ENCODE results near the gene IRF4.

The IRF4 gene

GRCh38 chr6:443621-444159 is 52.1 kb downstream of the IRF4 start:
- no peak for DNase-seq (ENCODE audit: low read depth in 2 of 2)

GRCh38 chr6:444653-445275 is 53.2 kb downstream of the IRF4 start:
- no peak for DNase-seq (ENCODE audit: low read depth in 2 of 2)

GRCh38 chr6:445571-446417 is 54.2 kb downstream of the IRF4 start:
- no peak for DNase-seq (ENCODE audit: low read depth in 2 of 2)

DNA sequence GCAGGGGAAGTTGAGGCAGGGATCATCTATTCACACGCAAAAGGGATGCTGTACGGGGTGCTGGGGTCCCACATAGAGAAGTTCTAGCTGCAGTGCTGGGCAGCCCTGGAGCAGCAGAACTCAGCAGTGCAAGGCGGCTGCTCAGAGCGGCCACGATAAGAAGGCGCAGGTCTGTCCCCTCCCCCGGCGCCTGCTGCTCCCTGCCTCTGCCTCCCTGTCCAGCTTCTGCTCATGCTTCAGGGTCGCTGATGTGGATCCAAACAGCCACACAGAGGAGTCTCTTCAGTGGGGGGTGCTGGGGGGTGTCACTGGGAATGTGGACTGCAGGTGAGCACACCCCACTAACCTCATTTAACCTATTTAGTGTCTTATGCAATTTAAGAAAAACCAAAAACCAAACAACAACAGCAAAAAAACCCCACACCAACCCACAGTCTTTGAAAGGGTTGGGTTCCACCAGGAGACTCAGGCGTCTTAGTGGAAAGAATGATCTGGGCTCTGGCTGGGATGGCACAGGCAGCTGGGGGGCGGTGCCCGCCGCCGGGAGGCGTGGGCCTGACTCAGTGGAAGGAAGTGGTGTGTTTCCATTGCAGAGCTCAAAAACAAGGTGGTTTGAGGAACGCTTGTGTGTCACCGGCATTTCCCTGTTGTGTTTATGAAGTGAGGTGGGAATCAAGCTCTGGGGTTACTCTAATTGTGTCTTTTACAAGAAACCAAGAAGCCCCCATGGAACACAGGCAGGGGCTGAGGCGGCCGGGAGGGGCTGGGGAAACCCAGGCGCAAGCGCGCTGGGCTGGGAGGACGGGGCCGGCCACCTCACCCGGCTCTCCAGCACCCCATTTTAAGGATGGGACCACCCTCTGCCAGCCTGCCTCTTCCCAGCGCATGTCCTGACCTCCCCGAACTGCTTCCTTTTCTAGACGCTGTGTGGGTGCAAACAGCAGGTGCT is 55.1 kb downstream of the IRF4 start:
- DNase-seq (ENCODE audit: low read depth in 2 of 2): peak; percentile 73 to 80

DNA sequence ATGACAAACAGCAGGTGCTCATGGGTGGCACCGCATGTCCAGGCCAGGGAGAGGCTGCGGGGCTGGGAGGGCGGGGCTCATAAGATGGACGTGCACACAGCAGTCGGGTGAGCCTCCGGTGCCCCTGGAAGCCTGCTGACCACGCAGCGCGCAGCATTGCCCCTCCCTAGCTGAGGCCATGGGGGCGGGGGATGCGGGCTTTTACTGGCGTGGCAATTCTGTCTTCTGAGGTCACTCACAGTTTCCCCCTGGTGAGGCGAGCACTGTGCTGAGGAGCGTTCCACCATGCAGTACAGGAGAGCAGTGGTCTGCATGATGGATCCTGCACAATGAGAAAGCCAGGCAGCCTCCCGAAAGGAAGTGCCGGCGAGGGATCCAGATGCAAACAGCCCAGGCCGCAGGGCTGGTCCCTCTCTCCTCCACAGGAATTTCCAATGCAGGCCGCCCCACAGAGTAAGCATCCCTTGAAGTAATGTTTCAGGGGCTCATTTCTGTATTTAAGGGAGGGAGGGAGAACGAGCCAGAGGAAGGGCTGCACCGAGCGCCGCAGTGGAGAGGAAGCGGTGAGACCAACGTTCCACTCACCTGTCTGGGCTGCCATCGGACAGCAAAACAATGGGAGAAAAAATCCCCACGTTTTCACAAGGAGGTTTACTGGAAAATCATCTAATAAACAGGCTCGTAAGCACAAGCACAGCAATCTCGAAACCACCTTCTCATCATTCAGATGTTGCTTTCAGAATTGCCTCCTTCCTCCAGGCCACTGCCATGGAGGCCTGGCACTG is 56.0 kb downstream of the IRF4 start:
- no peak for DNase-seq (ENCODE audit: low read depth in 2 of 2)

DNA sequence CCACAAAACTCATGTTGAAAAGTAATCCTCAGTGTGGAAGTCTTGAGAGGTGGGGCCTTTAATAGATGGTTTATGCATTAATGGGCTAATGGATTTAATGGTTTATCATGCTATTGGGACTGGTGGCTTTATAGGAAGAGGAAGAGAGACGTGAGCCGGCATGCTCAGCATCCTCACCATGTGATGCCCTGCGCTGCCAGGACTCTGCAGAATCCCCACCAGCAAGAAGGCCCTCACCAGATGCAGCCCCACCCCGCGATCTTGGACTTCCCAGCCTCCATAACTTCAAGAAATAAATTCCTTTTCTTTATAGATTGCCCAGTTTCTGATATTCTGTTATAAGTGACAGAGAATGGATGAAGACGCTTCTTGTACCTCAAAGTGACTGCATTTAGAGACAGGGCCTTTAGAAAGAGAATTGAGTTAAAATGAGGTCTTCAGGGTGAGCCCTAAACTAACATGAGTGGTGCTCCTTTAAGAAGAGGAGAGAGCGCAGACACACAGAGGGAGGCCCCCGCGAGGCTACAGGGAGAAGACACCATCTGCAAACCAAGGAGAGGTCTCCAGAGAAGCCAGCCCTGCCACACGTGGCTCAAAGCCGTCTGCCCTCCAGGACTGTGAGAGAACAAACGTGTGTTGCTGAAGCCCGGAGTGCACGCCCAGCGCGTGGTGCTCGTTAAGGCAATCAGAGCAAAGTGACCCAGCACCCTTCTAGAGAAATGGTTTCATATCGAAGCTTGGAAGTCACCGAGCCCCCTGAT is 56.9 kb downstream of the IRF4 start:
- DNase-seq (ENCODE audit: low read depth in 2 of 2): no peak

GRCh38 chr6:449057-449430 is 57.5 kb downstream of the IRF4 start:
- DNase-seq (ENCODE audit: low read depth in 2 of 2): no peak

- no peak for DNase-seq (ENCODE audit: low read depth in 2 of 2)
Observed at GRCh38 chr6:449486-450419, 58.2 kb downstream of the IRF4 start.

- DNase-seq (ENCODE audit: low read depth in 2 of 2): no peak
Observed at GRCh38 chr6:451336-451735, 59.8 kb downstream of the IRF4 start.

GRCh38 chr6:451847-452246 is 60.3 kb downstream of the IRF4 start:
- DNase-seq (ENCODE audit: low read depth in 2 of 2): no peak

DNA sequence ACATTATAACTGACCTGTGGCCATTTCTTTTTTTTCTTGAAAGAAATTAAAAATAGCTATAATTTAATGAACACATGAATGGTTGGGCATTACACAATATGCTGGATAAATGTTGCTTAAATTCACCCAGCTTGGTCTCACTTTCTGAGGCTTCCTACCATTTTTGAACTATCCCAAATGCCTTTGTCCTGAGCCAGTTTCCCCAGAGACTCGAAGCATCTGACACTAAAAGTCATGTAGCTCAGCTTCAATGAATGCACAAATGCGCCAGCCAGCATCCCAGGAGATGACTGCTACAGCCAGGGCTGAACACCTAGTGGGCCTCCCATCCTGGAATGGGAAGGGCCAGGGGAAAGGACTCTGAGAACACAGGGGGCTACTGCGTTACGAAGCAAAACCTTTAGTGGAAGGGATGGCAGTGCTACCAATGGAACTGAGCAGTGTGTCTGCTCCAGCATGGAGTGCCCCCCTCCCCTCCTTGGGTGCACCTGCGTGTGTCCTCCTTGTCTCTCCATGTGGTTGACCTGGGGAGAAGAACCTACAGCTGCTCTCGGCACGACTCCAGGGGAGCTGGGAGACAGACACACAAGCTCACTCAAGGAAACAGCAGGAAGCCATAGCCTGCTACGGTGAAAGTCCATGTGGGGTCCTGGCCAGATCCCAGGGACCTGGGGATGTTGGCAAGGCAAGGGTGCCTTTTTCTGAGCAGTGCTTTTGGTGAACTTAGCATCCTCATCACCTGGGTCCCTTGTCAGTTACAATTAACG is 60.9 kb downstream of the IRF4 start:
- no peak for DNase-seq (ENCODE audit: low read depth in 2 of 2)

GRCh38 chr6:453152-453551 is 61.6 kb downstream of the IRF4 start:
- no peak for DNase-seq (ENCODE audit: low read depth in 2 of 2)

DNA sequence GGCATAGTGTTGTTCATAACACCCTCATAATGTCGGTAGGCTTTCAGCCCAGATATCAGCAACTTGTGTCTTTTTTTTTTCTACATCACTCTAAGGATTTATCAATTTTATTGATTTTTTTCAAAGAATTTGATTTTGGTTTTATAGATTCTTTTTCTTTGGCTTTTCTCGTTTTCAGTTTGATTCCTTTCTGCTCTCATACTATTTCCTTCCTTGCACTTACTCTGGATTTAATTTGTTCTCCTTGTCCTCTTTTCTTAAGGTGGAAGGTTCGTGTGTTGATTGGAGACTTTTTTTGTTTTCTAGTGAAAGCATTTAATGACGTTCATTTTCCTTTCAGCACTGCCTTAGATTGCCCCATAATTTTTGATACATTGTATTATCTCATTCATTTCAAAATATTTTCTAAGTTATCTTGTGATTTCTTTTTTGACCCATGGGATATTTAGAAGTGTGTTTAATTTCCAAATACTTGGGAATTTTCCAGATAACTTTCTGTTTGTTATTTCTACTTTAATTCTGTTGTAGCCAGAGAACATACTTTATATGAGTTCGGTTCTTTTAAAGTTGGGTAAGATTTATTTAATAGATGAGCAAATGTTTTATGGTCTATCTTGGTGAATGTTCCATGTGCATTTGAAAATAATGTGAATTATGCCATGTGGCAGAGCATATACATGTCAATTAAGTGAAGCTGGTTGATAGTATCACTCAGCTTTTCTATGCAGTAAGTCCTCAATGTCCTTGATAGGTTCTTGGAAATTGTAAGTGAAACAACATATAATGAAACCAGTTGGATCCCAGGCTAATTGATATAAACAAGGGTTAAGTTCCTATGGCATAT is 62.8 kb downstream of the IRF4 start:
- no peak for DNase-seq (ENCODE audit: low read depth in 2 of 2)

GRCh38 chr6:455006-455585 is 63.5 kb downstream of the IRF4 start:
- DNase-seq (ENCODE audit: low read depth in 2 of 2): no peak

DNA sequence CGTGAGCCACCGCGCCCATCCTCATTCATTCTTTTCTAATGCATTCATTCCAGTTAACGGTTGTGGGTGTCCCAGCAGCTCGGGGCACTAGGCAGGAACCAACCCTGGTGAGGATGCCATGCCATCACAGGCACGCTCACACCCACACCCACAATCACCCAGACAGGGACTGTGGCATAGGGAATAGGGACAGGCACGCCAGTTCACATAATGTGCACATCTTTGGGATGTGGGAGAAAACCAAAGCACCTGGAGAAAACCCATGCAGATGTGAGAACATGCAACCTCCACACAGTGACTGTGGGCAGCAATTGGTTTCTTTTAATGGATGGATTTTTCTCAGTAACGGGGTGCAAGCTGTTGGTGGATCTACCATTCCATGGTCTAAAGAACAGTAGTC is 64.3 kb downstream of the IRF4 start:
- DNase-seq (ENCODE audit: low read depth in 2 of 2): no peak

DNA sequence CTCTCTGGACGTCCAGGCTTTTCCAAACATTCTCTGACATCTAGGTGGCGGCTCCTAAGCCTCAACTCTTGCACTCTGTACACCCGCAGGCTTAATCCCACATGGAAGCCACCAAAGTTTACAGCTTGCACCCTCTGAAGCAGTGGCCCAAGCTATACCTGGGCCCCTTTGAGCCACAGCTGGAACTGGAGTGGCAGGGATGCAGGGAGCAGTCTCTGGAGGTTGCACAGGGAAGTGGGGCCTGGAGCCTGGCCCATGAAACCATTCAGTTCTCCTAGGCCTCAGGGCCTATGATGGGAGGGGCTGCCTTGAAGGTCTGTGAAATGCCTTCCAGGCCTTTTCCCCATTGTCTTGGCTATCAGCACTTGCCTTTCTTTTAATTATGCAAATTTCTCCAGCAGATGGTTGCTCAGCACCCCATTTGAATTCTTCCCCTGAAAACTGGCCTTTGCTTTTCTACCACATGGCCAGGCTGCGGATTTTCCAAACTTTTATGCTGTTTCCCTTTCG is 64.9 kb downstream of the IRF4 start:
- no peak for DNase-seq (ENCODE audit: low read depth in 2 of 2)

DNA sequence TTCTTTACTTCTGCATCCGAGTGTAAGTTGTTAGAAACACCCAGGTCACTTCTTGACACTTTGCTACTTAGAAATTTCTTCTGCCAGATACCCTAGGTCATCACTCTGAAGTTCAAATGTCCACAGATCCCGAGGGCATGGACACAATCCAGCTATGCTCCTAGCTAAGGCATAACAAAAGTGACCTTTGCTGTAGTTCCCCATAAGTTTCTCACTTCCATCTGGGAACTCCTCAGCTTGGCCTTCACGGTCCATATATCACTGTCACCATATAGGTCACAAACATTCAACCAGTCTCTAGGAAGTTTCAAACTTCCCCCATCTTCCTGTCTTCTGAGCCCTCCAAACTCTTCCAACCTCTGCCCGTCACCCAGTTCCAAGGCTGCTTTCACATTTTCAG is 65.3 kb downstream of the IRF4 start:
- no peak for DNase-seq (ENCODE audit: low read depth in 2 of 2)

Measured in stimulated activated CD8-positive, alpha-beta memory T cell treated with anti-CD3 and anti-CD28 coated beads, Interleukin-7, amount 100 ng/mL, for 1 hour (primary cell).